SK-N-SH treated with all-trans-retinoic acid at 6 μM for 48 hours (cell line): ENCODE data around the gene ZNF184.

ENCODE experiments used
- ATAC-seq: fragments of 200-7000 bp; cut with Tn5 transposase; 3 replicates; pipeline ENCODE4 v1.9.1; 2020; ENCODE audit warnings: mild to moderate bottlenecking, moderate library complexity
- ARNTL ChIP-seq: fragments of 450-650 bp; formaldehyde crosslinking; IDR thresholded peaks from 2 replicates; pipeline ENCODE4 v1.5.0; 2020; ENCODE audit warnings: low read depth, mild to moderate bottlenecking, moderate library complexity, borderline replicate concordance
- BACH2 ChIP-seq: fragments of 250-450 bp; sonication (Bioruptor Pico); IDR thresholded peaks from 2 replicates; pipeline ENCODE4 v1.9.0; 2021; ENCODE audit warnings: mild to moderate bottlenecking, borderline replicate concordance
- CSDC2 ChIP-seq: fragments of 250-450 bp; sonication (Bioruptor Pico); IDR thresholded peaks from 2 replicates; pipeline ENCODE4 v1.5.0; 2020; ENCODE audit warnings: mild to moderate bottlenecking, moderate library complexity
- ESRRG ChIP-seq: fragments of 250-450 bp; sonication (Bioruptor Pico); IDR thresholded peaks from 2 replicates; pipeline ENCODE4 v1.6.1; 2021; ENCODE audit warnings: mild to moderate bottlenecking
- GLIS3 ChIP-seq: fragments of 250-450 bp; sonication (Bioruptor Pico); IDR thresholded peaks from 2 replicates; pipeline ENCODE4 v1.5.0; 2020; ENCODE audit warnings: mild to moderate bottlenecking, moderate library complexity
- ISL1 ChIP-seq: fragments of 250-450 bp; sonication (Bioruptor Pico); IDR thresholded peaks from 2 replicates; pipeline ENCODE4 v2.1.2; 2022; ENCODE audit warnings: mild to moderate bottlenecking, moderate library complexity
- OSR1 ChIP-seq: fragments of 250-450 bp; sonication (Bioruptor Pico); IDR thresholded peaks from 2 replicates; pipeline ENCODE4 v1.8.0; 2022; ENCODE audit warnings: moderate library complexity, mild to moderate bottlenecking, inconsistent platforms
- PPARA ChIP-seq: fragments of 250-450 bp; sonication (Bioruptor Pico); IDR thresholded peaks from 2 replicates; pipeline ENCODE4 v1.5.0; 2020; ENCODE audit warnings: mild to moderate bottlenecking, borderline replicate concordance
- RARB ChIP-seq: fragments of 250-450 bp; sonication (Bioruptor Pico); IDR thresholded peaks from 2 replicates; pipeline ENCODE4 v1.8.0; 2021; ENCODE audit warnings: mild to moderate bottlenecking, moderate library complexity
- SNAI2 ChIP-seq: fragments of 250-450 bp; sonication (Bioruptor Pico); IDR thresholded peaks from 2 replicates; pipeline ENCODE4 v1.5.0; 2020; ENCODE audit warnings: mild to moderate bottlenecking, moderate library complexity
- TCF4 ChIP-seq: fragments of 250-450 bp; sonication (Bioruptor Pico); IDR thresholded peaks from 2 replicates; pipeline ENCODE4 v1.8.0; 2021; ENCODE audit warnings: mild to moderate bottlenecking, moderate library complexity, borderline replicate concordance
- TOX ChIP-seq: fragments of 250-450 bp; sonication (Bioruptor Pico); IDR thresholded peaks from 2 replicates; pipeline ENCODE4 v1.8.0; 2021; ENCODE audit warnings: mild to moderate bottlenecking, moderate library complexity, borderline replicate concordance
- ZC3H10 ChIP-seq: fragments of 250-450 bp; sonication (Bioruptor Pico); IDR thresholded peaks from 2 replicates; pipeline ENCODE4 v1.5.1; 2021; ENCODE audit warnings: mild to moderate bottlenecking, moderate library complexity
- ZFP3 ChIP-seq: fragments of 250-450 bp; sonication (Bioruptor Pico); IDR thresholded peaks from 2 replicates; pipeline ENCODE4 v1.5.0; 2020; ENCODE audit warnings: mild to moderate bottlenecking, moderate library complexity
- ZFP30 ChIP-seq: fragments of 450-650 bp; formaldehyde crosslinking; IDR thresholded peaks from 2 replicates; pipeline ENCODE4 v1.5.0; 2022; ENCODE audit warnings: mild to moderate bottlenecking, moderate library complexity
- ZNF565 ChIP-seq: fragments of 450-650 bp; formaldehyde crosslinking; conservative IDR thresholded peaks from 2 replicates; pipeline ENCODE4 v1.5.0; 2020; ENCODE audit warnings: low read depth, mild to moderate bottlenecking, moderate library complexity
- ZNF70 ChIP-seq: fragments of 450-650 bp; formaldehyde crosslinking; IDR thresholded peaks from 2 replicates; pipeline ENCODE4 v1.5.0; 2020; ENCODE audit warnings: mild to moderate bottlenecking, moderate library complexity
- TF ChIP-seq, protein P1 (sequence below): fragments of 250-450 bp; sonication (Bioruptor Pico); IDR thresholded peaks from 2 replicates; pipeline ENCODE4 v1.8.0; 2020; ENCODE audit warnings: mild to moderate bottlenecking, moderate library complexity, borderline replicate concordance
- TF ChIP-seq, protein P2 (sequence below): fragments of 250-450 bp; sonication (Bioruptor Pico); IDR thresholded peaks from 2 replicates; pipeline ENCODE4 v1.8.0; 2021; ENCODE audit warnings: low read depth, mild to moderate bottlenecking, moderate library complexity, borderline replicate concordance
- TF ChIP-seq, protein P3 (sequence below): fragments of 250-450 bp; sonication (Bioruptor Pico); IDR thresholded peaks from 2 replicates; pipeline ENCODE4 v1.5.1; 2021; ENCODE audit warnings: mild to moderate bottlenecking, moderate library complexity

ZNF184 gene

DNA sequence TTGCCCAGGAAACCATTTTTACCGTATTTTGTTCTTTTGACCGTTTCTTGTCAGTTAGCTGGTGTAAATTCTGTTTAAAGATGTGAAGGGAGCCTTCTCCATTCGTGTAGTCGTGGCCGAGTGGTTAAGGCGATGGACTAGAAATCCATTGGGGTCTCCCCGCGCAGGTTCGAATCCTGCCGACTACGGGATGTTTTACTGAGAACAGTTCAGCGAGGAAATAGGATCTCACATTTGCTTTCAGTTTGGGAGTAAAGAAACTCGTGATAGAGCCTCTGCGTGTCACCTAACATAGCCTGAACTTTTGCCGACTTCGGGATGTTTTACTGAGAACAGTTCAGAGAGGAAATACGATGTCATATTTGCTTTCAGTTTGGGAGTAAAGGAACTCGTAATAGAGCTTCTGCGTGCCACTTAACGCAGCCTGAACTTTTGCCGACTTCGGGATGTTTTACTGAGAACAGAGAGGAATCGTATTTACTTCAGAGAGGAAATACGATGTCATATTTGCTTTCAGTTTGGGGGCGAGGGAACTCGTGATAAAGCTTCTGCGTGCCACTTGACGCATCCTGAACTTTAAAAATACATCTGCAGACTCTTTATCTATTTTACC is 5.9 kb upstream of the ZNF184 start:
- peak; percentile 90 for ATAC-seq
- TF ChIP-seq SNAI2 (CRISPR knock-in tag) (no peak), ZFP30 (no peak), ESRRG (CRISPR knock-in tag) (no peak), CSDC2 (CRISPR knock-in tag) (no peak)
- TF ChIP-seq, protein P1, sequence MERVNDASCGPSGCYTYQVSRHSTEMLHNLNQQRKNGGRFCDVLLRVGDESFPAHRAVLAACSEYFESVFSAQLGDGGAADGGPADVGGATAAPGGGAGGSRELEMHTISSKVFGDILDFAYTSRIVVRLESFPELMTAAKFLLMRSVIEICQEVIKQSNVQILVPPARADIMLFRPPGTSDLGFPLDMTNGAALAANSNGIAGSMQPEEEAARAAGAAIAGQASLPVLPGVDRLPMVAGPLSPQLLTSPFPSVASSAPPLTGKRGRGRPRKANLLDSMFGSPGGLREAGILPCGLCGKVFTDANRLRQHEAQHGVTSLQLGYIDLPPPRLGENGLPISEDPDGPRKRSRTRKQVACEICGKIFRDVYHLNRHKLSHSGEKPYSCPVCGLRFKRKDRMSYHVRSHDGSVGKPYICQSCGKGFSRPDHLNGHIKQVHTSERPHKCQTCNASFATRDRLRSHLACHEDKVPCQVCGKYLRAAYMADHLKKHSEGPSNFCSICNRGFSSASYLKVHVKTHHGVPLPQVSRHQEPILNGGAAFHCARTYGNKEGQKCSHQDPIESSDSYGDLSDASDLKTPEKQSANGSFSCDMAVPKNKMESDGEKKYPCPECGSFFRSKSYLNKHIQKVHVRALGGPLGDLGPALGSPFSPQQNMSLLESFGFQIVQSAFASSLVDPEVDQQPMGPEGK (CRISPR knock-in tag), result no peak

DNA sequence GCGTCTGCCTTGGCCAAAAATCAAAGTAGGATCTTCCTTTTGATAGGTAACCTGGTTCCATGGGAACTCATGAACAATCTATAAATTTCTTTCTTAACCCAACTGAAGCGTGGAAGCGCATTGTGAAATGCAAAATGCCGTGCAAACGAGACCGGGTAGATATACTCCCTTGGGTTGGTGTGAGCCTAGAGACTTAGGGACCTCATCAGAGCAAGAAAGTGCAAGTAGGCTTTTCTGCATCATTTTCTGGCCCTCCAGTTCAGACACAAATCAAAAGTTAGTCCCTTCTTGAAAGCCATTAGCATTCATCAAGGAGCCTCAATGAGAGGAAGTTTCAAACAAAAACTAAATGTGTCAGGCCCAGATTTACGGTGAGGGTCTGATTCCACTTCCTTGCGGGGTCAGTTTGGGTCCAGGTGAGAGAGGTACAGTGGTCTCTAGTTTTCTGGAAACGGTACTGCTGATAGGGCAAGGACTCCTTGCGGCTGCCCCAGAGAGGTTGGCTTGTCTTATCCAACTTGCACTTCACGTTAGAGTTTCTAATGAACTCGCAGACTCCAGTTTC is 5.3 kb upstream of the ZNF184 start:
- TF ChIP-seq, protein P2, sequence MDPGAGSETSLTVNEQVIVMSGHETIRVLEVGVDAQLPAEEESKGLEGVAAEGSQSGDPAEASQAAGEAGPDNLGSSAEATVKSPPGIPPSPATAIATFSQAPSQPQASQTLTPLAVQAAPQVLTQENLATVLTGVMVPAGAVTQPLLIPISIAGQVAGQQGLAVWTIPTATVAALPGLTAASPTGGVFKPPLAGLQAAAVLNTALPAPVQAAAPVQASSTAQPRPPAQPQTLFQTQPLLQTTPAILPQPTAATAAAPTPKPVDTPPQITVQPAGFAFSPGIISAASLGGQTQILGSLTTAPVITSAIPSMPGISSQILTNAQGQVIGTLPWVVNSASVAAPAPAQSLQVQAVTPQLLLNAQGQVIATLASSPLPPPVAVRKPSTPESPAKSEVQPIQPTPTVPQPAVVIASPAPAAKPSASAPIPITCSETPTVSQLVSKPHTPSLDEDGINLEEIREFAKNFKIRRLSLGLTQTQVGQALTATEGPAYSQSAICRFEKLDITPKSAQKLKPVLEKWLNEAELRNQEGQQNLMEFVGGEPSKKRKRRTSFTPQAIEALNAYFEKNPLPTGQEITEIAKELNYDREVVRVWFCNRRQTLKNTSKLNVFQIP (CRISPR knock-in tag), result no peak
- no peak for TF ChIP-seq TOX (CRISPR knock-in tag)
- TF ChIP-seq BACH2 (CRISPR knock-in tag), result no peak
- TF ChIP-seq RARB (CRISPR knock-in tag), result no peak
- no peak for TF ChIP-seq OSR1 (CRISPR knock-in tag)
- TF ChIP-seq ZNF70 (CRISPR knock-in tag), result no peak
- no peak for TF ChIP-seq ESRRG (CRISPR knock-in tag)
- no peak for TF ChIP-seq ZFP30
- no peak for TF ChIP-seq ISL1
- peak; percentile 34 for ATAC-seq

DNA sequence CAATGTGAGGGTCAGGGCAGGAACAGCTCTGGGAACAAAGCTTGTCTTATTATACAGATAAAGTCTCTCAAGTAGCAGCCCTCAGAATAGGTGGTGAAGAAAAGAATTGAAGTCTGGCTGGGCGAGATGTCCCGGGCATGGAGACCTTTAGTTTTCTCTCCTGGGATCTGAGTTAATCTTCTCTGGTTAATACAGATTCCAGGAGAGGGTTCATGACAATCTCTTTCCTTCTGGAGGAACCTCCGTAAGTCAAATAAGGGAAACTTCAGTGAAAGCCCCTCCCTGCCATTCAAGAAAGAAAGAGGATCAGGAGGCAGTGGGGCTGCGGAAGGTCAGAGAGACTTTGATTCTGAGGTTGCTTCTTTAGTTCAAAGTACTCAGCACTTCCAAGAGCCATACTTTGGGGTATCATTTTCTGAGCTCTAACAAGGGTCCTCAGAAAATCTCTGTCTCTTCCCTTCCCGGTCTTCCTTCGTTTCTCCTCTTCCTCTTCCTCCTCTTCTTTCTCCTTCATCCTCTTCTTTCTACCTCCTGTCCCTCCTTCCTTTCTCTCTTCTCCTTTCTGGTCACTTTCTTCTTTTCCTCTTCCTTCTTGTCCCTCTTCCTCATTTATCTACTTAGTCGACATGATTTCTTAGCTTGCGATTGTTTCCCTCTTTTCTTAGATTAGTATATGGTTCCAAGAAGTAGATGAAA is 4.6 kb upstream of the ZNF184 start:
- TF ChIP-seq RARB (CRISPR knock-in tag) (no peak), ZC3H10 (CRISPR knock-in tag) (no peak)
- ATAC-seq, result no peak

DNA sequence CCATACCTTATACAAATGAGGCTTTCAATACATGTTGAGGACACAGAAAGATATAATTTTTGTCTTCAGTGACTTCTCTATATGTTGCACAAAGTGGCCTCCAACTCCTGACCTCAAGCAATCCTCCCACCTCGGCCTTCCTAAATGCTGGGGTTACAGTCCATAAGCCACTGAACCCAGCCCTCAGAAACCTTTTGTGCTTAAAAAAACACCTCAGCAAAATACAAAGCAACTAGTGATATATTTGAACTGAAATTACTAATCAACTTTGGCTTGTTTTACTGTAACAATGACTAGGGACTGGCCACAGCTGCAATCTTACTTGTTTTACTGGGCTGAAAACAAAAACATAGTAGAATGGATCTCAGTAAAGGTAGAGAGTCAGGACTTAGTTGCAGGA is 3.2 kb upstream of the ZNF184 start:
- no peak for ATAC-seq
- TF ChIP-seq ZFP3 (no peak), SNAI2 (CRISPR knock-in tag) (no peak), ZC3H10 (CRISPR knock-in tag) (no peak), ZNF70 (CRISPR knock-in tag) (no peak), ZFP30 (no peak), ARNTL (CRISPR knock-in tag) (no peak), GLIS3 (CRISPR knock-in tag) (no peak), ISL1 (no peak)
- TF ChIP-seq, protein P3, sequence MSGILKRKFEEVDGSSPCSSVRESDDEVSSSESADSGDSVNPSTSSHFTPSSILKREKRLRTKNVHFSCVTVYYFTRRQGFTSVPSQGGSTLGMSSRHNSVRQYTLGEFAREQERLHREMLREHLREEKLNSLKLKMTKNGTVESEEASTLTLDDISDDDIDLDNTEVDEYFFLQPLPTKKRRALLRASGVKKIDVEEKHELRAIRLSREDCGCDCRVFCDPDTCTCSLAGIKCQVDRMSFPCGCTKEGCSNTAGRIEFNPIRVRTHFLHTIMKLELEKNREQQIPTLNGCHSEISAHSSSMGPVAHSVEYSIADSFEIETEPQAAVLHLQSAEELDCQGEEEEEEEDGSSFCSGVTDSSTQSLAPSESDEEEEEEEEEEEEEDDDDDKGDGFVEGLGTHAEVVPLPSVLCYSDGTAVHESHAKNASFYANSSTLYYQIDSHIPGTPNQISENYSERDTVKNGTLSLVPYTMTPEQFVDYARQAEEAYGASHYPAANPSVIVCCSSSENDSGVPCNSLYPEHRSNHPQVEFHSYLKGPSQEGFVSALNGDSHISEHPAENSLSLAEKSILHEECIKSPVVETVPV (CRISPR knock-in tag), result no peak

DNA sequence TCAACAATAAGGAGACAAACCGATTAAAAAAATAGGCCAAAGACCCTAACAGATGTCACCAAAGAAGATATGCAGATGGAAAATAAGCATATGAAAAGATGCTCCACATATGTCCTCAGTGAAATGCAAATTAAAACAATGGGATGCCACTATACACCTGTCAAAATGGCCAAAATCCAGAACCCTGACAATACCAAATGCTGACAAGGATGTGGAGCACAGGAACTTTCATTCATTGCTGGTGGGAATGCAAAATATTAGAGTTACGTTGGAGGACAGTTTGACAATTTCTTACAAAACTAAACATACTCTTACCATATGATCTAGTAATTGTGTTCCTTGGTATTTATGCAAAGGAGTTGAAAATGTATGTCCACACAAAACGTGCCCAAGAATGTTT is 1.8 kb upstream of the ZNF184 start:
- no peak for ATAC-seq
- TF ChIP-seq ARNTL (CRISPR knock-in tag) (no peak), ZC3H10 (CRISPR knock-in tag) (no peak)
- TF ChIP-seq, protein P2 (CRISPR knock-in tag), result no peak

DNA sequence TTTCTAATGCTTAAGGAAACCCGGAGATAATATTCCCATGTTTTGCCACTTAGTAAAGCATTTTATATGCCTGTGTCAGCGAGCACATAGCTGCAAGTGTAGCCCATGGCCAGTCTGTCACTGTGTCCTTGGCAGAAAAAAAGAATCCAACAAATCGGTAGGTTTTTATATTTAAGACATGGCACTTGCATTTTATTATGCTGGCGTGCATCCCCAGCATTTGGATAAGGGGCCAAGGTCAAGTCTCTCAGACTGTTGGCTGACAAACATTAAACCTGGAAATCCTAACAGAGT is 1.2 kb upstream of the ZNF184 start:
- TF ChIP-seq ARNTL (CRISPR knock-in tag) (no peak), ZNF70 (CRISPR knock-in tag) (no peak), GLIS3 (CRISPR knock-in tag) (no peak), CSDC2 (CRISPR knock-in tag) (no peak), ZC3H10 (CRISPR knock-in tag) (no peak), RARB (CRISPR knock-in tag) (no peak), ZNF565 (CRISPR knock-in tag) (no peak), ZFP3 (no peak), PPARA (no peak), TCF4 (CRISPR knock-in tag) (no peak)
- TF ChIP-seq, protein P3 (CRISPR knock-in tag), result no peak
- TF ChIP-seq, protein P1 (CRISPR knock-in tag), result no peak
- TF ChIP-seq, all 23 proteins: peak for 0

More for the DNA sequence above, 1.2 kb upstream of the ZNF184 start:
- no peak for ATAC-seq
